HG03159 (cell line): ENCODE data around the gene SLC25A22.

Experiments
- ATAC-seq: cut with Tn5 transposase; IDR thresholded peaks from one replicate; pipeline ENCODE4 v1.9.1; 2021; ENCODE audit warnings: mild to moderate bottlenecking, moderate library complexity; ENCODE audit not compliant: unreplicated experiment

SLC25A22 gene

GRCh38 chr11:791658-792534 is 6.2 kb downstream of the SLC25A22 start:
- ATAC-seq: no peak

DNA sequence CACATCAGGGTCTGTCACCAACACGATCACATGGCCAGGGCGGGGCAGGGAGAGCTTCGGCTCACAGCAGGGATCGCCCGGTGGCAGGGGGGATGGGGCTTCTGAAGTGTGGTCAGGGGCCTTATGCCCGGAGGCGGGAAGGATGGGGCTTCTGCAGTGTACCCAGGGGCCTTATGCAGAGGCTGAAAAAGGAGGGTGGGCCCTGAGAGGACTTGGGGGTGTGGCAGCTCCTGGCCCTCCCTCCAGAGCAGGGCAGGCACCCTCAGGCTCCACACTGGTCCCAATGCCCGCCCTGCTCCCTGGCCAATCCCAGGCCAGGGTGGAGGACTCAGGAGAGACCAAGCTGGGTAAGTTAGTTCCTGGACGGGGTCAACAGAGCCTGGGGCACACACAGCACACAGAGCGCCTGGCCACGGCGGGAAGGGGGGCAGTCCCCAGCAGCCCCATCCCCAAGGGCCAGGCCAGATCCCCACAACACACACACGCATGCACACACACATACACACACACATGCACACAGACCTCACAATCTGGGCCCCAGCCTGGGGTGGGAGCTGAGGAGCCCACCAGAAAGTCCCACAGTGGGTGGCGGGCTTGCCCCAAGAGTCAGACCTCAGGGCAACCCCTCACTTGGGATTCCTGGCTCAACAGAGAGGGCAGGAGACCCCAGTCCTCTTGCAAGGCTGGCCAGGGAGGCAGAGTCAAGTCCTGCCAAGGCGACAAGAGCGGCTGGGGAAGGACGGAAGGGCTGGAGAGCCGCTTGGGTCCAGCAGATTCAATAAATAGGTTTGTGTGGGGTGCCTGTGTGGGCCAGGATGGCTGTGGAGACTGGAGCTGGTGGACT is 7.1 kb downstream of the SLC25A22 start:
- no peak for ATAC-seq

GRCh38 chr11:789943-790342 is 8.1 kb downstream of the SLC25A22 start, which contains the start of gene CEND1:
Gene CEND1, minus strand, starts transcription at chr11:790090. Its CDS starts 1,514 bp downstream, at chr11:788576.
- no peak for ATAC-seq

DNA sequence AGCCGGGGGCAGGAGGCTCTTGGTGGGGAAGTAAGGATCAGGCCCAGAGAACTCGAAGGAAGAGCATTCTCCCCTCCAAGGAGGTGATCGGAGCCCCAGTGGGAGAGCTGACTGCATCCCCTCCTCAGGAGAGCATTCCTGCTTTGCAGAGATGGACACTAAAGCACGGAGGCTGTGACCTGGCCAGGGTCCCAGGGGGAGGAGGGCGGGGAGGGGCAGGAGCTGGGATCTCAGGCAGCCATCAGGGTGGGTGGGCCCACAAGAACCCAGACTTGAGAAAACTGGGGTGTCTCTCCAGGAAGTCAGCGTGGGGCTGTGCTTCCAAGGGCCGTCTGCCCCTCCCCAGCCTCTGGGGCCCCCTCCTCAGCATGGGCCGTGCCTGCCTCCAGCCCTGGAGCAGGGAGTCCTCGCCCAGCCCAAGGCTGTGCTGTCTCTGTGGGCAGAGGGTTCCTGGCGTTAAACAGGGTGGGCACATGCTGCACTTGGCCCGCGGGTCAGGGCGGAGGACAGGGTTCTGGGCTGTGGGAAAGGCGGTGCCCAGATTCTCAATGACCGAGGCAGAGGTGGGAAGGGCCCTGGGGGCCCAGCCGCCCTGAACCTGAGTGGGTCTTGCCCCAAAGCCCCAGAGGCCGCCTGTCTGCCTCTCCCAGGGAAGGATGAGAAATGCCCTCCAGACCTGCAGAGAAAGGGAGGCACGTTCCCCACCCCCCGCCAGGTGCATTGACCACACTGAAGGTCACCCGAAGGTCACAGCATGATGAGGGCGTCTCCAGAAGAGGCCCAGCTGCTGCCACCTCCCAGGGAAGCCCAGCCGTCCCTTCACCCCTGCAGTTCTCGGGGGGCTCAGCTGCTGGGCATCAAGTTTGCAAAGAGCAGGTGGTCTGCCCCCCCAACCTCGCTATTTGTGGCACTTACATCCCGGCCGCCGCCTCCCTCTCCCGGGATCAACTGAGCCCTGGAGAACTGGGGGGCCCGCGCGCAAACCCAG is 8.8 kb downstream of the SLC25A22 start:
- no peak for ATAC-seq

DNA sequence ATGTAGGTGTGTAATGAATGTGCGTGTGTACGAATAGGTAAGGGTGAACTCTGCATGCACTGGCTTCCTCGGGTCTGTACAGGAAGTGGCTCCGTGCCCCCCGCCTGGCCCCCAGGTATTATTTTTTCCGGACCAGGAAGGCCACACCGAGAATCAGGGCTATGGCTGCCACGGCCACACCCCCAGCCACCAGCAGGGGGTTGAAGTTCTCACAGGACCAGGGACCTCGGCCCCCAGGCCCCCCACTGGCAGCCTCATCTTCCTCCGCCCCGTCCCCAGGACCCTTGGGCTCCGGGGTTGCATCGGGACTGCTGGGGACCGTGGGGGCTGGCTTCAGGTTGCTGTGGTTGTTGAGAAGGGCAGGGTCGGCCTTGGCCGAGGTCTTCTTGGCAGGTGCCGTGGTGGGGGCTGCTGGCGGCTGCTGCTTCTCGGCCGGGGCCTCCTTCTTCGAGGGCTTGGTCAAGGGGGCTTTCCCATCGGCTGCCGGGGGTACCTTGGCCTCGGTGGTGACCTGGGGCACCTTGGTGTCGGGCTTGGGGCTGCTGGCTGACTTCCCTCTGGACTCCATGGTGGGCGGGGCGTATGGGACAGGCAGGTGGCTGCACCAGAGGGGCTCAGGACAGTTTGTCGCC is 10.0 kb downstream of the SLC25A22 start:
- no peak for ATAC-seq

- no peak for ATAC-seq
Measured at GRCh38 chr11:787084-787675, 10.9 kb downstream of the SLC25A22 start.

GRCh38 chr11:786235-787083 is 11.6 kb downstream of the SLC25A22 start:
- no peak for ATAC-seq

DNA sequence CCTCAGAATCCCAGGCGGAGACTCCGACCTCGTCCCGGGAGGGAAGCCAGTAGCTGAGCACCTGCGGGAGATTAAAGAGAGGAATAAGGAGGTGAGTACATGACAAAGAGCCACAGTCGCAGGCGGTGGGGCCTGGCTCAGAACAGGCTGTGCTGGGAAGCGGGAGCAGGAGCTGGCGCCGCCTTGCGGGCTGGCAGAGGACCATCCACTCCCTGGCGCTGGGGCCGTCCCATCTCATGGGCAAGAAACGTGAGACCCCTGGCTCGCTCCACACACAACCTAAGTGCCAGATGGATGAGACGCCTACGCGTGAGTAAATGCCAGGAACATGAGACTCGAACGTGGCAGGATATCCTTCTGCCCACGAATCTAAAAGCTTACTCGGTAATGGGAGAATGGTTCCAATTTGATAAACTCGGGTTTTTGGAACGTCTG is 14.5 kb downstream of the SLC25A22 start:
- ATAC-seq: no peak

DNA sequence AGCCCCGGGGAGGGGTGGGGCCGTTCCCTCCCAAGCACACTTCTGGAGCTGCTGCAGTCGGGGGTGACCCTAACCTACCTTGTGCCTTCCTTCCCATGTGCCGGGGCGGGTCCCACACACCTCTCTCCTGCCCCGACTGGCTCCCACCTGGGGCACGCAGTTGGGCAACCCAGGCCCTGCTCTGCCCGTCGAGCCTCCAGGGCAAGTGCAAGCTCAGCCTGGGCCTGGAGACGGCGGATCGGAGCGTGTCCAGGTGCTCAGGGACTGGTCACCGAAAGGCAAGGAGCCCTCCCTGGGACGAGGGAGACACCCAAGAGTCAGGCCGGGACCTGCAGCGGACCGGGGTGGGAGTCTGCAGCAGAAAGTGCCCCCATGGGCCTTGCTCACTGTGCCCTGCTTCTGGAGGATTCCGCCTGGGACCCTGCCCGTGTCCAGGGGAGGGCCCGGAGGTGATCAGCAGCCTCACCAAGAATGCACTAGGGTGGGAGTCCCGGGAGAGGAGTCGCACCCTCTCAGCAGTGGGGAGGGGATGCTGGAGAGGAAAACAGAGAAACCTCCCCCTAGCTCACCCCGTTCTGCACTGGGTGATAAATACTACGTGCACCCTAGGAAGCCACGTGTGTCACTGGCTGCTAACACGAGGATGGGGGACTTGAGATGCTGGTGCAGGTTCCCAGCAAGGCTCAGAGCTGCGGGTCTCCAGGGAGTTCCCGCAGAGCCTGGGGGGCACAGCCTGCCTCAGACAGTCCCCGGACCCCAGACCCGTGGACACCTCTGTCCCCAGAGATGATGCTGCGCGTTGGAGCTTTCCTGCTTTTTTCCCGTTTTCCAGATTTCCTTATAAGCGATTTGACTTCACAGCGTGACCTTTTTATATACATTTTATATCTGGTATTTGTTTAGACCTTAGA is 15.6 kb downstream of the SLC25A22 start:
- ATAC-seq: no peak

GRCh38 chr11:779955-780532 is 18.0 kb downstream of the SLC25A22 start:
- no peak for ATAC-seq

- no peak for ATAC-seq
Measured at GRCh38 chr11:778976-779954, 18.8 kb downstream of the SLC25A22 start.

DNA sequence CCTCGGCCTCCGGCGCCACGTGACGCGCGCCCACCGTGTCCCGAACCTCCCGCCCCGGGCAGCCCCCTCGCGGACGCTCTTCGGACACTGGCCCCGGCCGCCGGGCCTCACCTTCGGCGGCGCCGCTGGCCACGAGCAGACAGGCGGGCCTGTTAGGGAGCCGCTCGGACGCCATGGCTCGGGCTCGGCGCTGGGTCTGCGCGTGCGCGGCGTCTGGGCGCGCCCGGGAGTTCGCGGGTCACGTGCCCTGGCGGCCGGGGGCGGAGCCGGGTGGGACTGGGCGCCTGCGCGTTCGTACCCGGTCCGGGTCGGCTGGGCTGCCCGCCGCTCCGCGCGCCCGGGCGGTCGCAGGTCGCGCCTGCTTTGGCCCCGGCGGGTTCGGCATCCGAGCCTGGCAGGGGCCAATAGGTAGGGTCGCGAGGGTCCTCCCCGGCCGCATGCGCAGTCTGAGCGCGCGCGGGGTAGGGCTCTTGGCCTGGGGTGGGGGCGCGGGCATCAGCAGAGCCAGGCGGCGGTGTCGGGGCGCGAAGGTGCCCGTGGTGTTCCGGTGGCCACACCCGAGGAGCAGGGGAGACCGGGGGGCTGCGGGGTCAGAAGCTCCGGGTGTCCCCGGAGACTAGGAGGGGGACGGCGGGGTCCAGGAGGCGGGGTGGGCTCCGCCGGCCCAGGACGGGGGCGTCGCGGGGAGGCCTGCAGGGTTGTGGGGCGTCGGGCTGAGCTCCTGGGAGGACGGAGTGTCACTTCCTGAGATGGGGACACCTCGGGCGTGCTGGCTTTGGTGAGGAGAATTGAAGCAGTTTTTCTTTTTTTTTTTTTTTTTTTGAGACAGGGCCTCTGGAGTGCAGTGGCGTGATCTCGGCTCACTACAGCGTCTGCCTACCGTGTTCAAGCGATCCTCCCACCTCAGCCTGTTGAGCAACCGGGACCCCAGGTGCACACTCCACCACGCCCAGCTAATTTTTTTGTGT is 20.5 kb downstream of the SLC25A22 start, which contains the start of gene GATD1:
GATD1 (minus strand) TSS at position 200 of the 968 bp plus-strand sequence; CDS start at position 175, 25 bp downstream.
- peak; percentile 75 for ATAC-seq

DNA sequence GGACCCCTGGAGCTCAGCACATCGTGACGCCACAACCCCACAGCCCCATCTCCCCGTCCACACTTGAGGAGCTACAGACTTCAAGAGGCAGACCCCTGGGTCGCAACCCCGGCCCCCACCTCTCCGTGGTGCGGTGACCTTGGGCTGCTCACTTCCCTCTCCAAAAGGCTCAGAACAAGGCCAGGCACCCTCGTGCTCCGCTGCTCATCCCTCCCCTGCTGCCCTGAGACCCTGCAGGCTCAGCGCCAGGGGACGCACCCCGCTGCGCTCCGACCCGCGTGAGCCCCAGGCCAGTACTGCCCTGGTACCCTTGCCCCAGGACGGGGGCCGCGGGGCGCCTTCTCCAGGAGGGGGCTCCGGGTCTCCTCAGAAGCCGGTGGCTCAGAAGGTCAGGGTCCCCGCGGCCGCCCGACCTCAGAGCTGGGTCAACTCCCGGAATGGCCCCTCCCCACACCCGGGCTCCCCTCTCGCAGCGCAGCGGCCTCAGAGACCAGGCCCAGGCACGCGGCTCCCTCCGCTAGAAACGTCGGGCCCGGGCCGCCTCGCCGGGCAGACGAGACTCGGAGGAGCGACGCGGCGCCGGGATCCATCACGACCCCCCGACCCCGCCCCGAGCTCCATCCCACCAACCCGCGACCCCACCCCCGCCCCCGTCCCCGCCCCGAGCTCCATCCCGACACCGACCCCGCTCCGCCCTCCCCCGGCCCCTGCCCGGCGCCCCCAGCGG is 21.4 kb downstream of the SLC25A22 start:
- ATAC-seq: peak; percentile 29

DNA sequence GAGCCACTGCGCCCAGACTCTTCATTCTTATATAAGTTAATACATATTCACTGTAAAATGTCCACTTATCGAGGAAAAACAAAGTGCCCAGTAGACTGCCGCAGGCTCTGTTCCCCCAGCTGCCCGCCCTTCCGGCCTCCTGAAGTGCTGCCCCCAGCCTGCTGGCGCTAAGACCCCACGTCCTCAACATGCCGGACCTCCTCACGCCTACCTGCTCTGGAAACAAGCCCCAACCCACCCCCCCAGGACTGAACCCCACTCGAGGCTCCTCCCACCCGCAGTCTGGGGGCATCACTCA is 21.9 kb downstream of the SLC25A22 start:
- ATAC-seq: no peak
